ENCODE results near the gene EZH2. TPM values are rescaled to one million over a fixed set of nuclear protein-coding genes. Genes with fewer than 3 reads are reported as not detected.

Gene EZH2
- total RNA-seq, 1 experiment from 2014 or later = 35.4 TPM

DNA sequence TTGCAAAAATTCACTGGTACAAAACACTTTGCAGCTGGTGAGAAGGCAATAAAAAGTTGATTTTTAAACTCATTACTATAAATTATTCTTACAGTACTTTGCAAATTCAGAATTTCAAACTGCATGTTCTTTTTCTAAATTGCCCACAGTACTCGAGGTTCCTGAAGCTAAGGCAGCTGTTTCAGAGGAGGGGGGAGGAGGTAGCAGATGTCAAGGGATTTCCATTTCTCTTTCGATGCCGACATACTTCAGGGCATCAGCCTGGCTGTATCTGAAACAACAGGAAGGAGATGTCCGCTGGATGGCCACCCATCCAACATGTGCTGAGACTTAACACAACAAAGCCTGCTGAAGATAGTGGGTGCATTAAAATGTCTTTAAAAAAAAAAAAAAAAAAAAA, 76.7 kb downstream of the EZH2 start:
- Mint-ChIP-seq H3K36me3 (peaks cover 41% of the 10 kb centered on the region), H3K9me3 (no peaks in the 10 kb centered on the region), H3K27me3 (ENCODE audit: low read depth) (no peaks in the 10 kb centered on the region), H3K4me3 (no peak overlapping the region), H3K4me1 (peaks cover 16% of the 10 kb centered on the region), H3K27ac (no peak overlapping the region)
- CTCF ChIA-PET = no interaction called here
- no peak for DNase-seq (ENCODE audit: low spot score)
- no peak for ATAC-seq
- TF ChIP-seq, protein P1, sequence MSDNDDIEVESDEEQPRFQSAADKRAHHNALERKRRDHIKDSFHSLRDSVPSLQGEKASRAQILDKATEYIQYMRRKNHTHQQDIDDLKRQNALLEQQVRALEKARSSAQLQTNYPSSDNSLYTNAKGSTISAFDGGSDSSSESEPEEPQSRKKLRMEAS (CRISPR knock-in tag; IDR thresholded peaks at IDR 0.05) = no peak
- TF ChIP-seq, protein P2, sequence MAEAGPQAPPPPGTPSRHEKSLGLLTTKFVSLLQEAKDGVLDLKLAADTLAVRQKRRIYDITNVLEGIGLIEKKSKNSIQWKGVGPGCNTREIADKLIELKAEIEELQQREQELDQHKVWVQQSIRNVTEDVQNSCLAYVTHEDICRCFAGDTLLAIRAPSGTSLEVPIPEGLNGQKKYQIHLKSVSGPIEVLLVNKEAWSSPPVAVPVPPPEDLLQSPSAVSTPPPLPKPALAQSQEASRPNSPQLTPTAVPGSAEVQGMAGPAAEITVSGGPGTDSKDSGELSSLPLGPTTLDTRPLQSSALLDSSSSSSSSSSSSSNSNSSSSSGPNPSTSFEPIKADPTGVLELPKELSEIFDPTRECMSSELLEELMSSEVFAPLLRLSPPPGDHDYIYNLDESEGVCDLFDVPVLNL (CRISPR knock-in tag; IDR thresholded peaks at IDR 0.05; ENCODE audit: borderline replicate concordance, low read depth) = no peak
- no peak for TF ChIP-seq JUN (CRISPR knock-in tag; IDR thresholded peaks at IDR 0.05)
- no peak for TF ChIP-seq FOXK1 (CRISPR knock-in tag; IDR thresholded peaks at IDR 0.05)
- TF ChIP-seq NFYB (CRISPR knock-in tag; conservative IDR thresholded peaks at IDR 0.05; ENCODE audit: low read depth) = no peak
- TF ChIP-seq, protein P3, sequence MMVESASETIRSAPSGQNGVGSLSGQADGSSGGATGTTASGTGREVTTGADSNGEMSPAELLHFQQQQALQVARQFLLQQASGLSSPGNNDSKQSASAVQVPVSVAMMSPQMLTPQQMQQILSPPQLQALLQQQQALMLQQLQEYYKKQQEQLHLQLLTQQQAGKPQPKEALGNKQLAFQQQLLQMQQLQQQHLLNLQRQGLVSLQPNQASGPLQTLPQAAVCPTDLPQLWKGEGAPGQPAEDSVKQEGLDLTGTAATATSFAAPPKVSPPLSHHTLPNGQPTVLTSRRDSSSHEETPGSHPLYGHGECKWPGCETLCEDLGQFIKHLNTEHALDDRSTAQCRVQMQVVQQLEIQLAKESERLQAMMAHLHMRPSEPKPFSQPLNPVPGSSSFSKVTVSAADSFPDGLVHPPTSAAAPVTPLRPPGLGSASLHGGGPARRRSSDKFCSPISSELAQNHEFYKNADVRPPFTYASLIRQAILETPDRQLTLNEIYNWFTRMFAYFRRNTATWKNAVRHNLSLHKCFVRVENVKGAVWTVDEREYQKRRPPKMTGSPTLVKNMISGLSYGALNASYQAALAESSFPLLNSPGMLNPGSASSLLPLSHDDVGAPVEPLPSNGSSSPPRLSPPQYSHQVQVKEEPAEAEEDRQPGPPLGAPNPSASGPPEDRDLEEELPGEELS (CRISPR knock-in tag; IDR thresholded peaks at IDR 0.05) = no peak
- no peak for TF ChIP-seq ELF4 (CRISPR knock-in tag; IDR thresholded peaks at IDR 0.05; ENCODE audit: low read depth)
- no peak for TF ChIP-seq TEAD4 (CRISPR knock-in tag; IDR thresholded peaks at IDR 0.05)
- no peak for TF ChIP-seq FOXP1 (CRISPR knock-in tag; IDR thresholded peaks at IDR 0.05; ENCODE audit: borderline replicate concordance)
- TF ChIP-seq ZNF423 (CRISPR knock-in tag; IDR thresholded peaks at IDR 0.05) = no peak
- TF ChIP-seq GRHL2 (CRISPR knock-in tag; IDR thresholded peaks at IDR 0.05; ENCODE audit: insufficient replicate concordance, severe bottlenecking) = no peak
- TF ChIP-seq, protein P4, sequence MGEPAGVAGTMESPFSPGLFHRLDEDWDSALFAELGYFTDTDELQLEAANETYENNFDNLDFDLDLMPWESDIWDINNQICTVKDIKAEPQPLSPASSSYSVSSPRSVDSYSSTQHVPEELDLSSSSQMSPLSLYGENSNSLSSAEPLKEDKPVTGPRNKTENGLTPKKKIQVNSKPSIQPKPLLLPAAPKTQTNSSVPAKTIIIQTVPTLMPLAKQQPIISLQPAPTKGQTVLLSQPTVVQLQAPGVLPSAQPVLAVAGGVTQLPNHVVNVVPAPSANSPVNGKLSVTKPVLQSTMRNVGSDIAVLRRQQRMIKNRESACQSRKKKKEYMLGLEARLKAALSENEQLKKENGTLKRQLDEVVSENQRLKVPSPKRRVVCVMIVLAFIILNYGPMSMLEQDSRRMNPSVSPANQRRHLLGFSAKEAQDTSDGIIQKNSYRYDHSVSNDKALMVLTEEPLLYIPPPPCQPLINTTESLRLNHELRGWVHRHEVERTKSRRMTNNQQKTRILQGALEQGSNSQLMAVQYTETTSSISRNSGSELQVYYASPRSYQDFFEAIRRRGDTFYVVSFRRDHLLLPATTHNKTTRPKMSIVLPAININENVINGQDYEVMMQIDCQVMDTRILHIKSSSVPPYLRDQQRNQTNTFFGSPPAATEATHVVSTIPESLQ (CRISPR knock-in tag; IDR thresholded peaks at IDR 0.05) = no peak
- no peak for TF ChIP-seq PRRX2 (CRISPR knock-in tag; IDR thresholded peaks at IDR 0.05)
- POLR2A ChIA-PET = no interaction called here

DNA sequence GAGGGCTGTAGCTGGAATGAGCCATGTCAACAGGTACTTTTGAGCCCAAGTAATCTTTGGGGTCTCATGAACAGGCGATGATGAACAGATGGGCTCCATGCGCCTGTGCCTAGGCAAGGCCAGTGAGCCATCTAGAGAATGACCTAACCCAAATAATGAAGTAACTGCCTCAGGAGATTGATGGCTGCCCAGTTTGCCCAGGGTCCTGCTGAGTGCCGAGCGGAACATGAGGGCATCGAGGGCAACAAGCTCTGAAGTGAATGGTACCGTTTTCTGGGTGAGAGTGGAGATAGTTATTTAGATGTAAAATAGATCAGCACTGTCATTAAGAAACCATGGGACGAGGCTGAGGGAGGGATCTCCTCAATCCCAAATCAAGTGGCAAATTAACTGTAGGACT, 77.9 kb downstream of the EZH2 start:
- no peaks in the 10 kb centered on the region for H3K27me3 Mint-ChIP-seq (ENCODE audit: low read depth)
- TF ChIP-seq, protein P5, sequence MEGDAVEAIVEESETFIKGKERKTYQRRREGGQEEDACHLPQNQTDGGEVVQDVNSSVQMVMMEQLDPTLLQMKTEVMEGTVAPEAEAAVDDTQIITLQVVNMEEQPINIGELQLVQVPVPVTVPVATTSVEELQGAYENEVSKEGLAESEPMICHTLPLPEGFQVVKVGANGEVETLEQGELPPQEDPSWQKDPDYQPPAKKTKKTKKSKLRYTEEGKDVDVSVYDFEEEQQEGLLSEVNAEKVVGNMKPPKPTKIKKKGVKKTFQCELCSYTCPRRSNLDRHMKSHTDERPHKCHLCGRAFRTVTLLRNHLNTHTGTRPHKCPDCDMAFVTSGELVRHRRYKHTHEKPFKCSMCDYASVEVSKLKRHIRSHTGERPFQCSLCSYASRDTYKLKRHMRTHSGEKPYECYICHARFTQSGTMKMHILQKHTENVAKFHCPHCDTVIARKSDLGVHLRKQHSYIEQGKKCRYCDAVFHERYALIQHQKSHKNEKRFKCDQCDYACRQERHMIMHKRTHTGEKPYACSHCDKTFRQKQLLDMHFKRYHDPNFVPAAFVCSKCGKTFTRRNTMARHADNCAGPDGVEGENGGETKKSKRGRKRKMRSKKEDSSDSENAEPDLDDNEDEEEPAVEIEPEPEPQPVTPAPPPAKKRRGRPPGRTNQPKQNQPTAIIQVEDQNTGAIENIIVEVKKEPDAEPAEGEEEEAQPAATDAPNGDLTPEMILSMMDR (IDR thresholded peaks at IDR 0.05) = no peak
- TF ChIP-seq CBFB (CRISPR knock-in tag; IDR thresholded peaks at IDR 0.05; ENCODE audit: low read depth) = no peak
- TF ChIP-seq, protein P6, sequence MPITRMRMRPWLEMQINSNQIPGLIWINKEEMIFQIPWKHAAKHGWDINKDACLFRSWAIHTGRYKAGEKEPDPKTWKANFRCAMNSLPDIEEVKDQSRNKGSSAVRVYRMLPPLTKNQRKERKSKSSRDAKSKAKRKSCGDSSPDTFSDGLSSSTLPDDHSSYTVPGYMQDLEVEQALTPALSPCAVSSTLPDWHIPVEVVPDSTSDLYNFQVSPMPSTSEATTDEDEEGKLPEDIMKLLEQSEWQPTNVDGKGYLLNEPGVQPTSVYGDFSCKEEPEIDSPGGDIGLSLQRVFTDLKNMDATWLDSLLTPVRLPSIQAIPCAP (CRISPR knock-in tag; IDR thresholded peaks at IDR 0.05) = no peak
- TF ChIP-seq NR2C2 (CRISPR knock-in tag; IDR thresholded peaks at IDR 0.05) = no peak
- no peak for TF ChIP-seq RORB (CRISPR knock-in tag; IDR thresholded peaks at IDR 0.05)
- TF ChIP-seq ZNF138 (CRISPR knock-in tag; conservative IDR thresholded peaks at IDR 0.05) = no peak
- no peak for TF ChIP-seq FOXP1 (CRISPR knock-in tag; IDR thresholded peaks at IDR 0.05; ENCODE audit: borderline replicate concordance)
- no peak for TF ChIP-seq NFATC4 (CRISPR knock-in tag; IDR thresholded peaks at IDR 0.05)
- no peak for TF ChIP-seq NFE2L1 (CRISPR knock-in tag; IDR thresholded peaks at IDR 0.05)
- no peak for TF ChIP-seq NR1H2 (CRISPR knock-in tag; IDR thresholded peaks at IDR 0.05)
- no peak for TF ChIP-seq SMAD4 (CRISPR knock-in tag; IDR thresholded peaks at IDR 0.05)
- ChIA-PET POLR2A (no interaction called here), CTCF (interaction anchor here (1.5 kb wide), 1 partner anchor 50 kb away, joined by 3 read pairs; no protein-coding TSS in a partner anchor)
- H3K4me3 Mint-ChIP-seq = no peak overlapping the region
- peak overlapping the region; percentile 11; the same call in 1 of the 2 replicates for H3K27ac Mint-ChIP-seq
- H3K36me3 Mint-ChIP-seq = peaks cover 43% of the 10 kb centered on the region
- ATAC-seq = no peak
- H3K9me3 Mint-ChIP-seq = no peaks in the 10 kb centered on the region
- peaks cover 19% of the 10 kb centered on the region for H3K4me1 Mint-ChIP-seq
- no peak for DNase-seq (ENCODE audit: low spot score)
